ENCODE measurements around the gene DPF1. TPM values are rescaled to one million over a fixed set of nuclear protein-coding genes. Genes with fewer than 3 reads are reported as not detected.

DPF1 gene
- total RNA-seq, 1 experiment from 2014 or later: 1.0 TPM

DNA sequence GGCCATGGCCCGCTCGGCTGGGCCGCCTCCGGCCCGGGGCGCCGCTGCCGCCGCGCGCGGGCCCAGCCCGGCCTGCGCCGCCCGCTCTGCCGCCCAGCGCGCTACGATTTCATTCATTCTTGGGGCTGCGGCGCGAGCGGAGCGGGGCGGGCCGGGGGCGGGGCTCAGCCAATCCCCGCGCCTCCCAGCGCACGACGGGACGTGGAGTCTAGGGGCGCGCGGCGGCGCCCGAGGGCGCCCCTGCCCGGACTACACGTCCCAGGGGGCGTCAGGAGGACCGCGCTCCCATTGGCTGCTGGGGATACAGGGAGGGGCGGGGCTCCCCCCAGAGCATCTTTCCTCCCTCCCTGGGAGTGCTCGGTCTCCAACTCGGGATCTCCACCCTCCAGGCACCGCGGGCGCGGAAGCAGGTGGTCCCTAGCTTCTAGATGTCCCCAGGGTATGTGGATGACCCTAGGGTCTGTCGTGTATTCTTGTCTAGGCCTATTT, 5.6 kb upstream of the DPF1 start:
- H3K27ac Mint-ChIP-seq (ENCODE audit: unreplicated experiment): no peak overlapping the region
- peak; percentile 85 for DNase-seq
- H3K4me1 Mint-ChIP-seq (ENCODE audit: low read depth, unreplicated experiment): peaks cover 12% of the 10 kb centered on the region
- H3K4me3 Mint-ChIP-seq (ENCODE audit: low read depth, unreplicated experiment): peak overlapping the region; percentile 67
- intact Hi-C loops (cut with micrococcal nuclease; ENCODE audit: unreplicated experiment): no loop called here
- no TSS peak for BruUV-seq (replicated peaks)
- peaks cover 70% of the 10 kb centered on the region for H3K27me3 Mint-ChIP-seq (ENCODE audit: unreplicated experiment)
- no peaks in the 10 kb centered on the region for H3K9me3 Mint-ChIP-seq (ENCODE audit: low read depth, unreplicated experiment)
- no peak for TF ChIP-seq CTCF (IDR thresholded peaks at IDR 0.05; ENCODE audit: unreplicated experiment)
- CTCF ChIA-PET: interaction anchor here (0.6 kb wide), 1 partner anchor 155 kb away, joined by 3 read pairs; no protein-coding TSS in a partner anchor
- H3K36me3 Mint-ChIP-seq (ENCODE audit: insufficient read depth, unreplicated experiment): peaks cover under 1% of the 10 kb centered on the region

DNA sequence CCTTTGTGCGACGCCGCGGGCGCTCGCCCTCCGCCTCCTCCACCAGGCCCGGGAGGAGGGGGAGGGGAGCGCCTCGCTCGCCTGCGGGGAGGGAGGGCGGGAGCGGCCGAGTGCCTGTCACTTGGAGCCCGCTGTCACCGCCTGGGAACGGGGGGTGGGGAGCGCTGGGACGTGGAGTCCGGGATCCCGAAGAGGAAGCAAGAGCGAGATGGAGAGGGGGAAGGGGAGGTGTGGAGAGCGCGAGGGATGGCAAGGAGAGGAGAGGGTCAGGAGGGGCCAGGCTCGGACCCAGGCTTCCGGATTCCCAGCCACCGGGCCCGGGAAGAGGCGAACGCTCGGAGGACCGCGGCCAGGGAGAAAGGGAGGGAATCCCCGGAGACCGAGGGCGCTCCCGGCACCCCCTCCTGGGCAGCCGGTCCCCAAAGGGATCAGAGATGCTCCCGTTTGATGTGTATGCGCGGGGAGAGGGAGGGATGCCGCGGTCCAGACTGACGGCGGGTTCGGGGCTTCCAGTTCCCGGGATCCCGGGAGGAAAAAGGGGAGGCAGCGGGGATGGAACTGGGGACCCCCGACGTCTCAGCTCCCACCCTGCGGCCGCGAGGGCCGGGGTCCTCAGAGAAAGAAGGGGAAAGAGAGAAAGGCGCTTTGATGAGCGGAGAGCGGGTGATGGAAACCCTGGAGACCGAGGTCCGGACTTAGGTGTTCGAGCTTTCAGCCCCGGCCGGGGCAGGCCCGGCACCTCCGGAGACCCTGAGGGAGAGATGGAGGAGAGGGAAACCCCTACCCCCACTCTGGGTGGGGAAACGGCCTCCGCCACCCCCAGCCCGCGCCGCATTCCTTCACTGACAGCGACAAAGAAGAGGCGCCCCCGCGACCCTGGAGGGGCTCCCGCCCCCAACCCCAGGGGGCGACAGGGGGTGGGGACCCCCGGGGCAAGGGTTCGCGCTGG, 4.7 kb upstream of the DPF1 start:
- CTCF ChIA-PET: interaction anchor here (0.6 kb wide), 1 partner anchor 156 kb away, joined by 3 read pairs; no protein-coding TSS in a partner anchor
- BruUV-seq (replicated peaks): no TSS peak
- Mint-ChIP-seq H3K27ac (ENCODE audit: unreplicated experiment) (no peak overlapping the region), H3K36me3 (ENCODE audit: insufficient read depth, unreplicated experiment) (peaks cover 8% of the 10 kb centered on the region), H3K27me3 (ENCODE audit: unreplicated experiment) (peaks cover 77% of the 10 kb centered on the region), H3K9me3 (ENCODE audit: low read depth, unreplicated experiment) (no peaks in the 10 kb centered on the region), H3K4me3 (ENCODE audit: low read depth, unreplicated experiment) (peak overlapping the region; percentile 67), H3K4me1 (ENCODE audit: low read depth, unreplicated experiment) (peaks cover 12% of the 10 kb centered on the region)
- no peak for TF ChIP-seq CTCF (IDR thresholded peaks at IDR 0.05; ENCODE audit: unreplicated experiment)
- intact Hi-C loops (cut with micrococcal nuclease; ENCODE audit: unreplicated experiment): no loop called here
- DNase-seq: no peak

DNA sequence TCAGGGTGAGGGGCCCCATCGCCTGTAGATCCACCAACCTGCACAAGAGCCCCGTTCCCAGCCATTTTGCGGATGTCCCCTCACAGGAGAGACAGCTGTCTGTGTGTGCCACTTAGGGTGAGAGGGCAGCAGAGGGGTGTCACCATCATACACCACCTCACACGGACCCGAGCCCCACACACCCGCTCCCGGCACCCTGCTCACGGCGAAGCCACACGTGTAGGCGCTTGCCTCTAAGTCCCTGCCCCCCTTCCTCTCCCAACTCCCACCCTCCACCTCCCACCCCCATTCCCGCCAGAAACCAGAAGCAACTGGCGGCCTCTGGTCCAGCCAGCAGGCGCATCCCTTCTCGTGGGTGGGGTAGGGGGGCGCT, 4.0 kb upstream of the DPF1 start:
- no peak for TF ChIP-seq CTCF (IDR thresholded peaks at IDR 0.05; ENCODE audit: unreplicated experiment)
- intact Hi-C loops (cut with micrococcal nuclease; ENCODE audit: unreplicated experiment): no loop called here
- H3K36me3 Mint-ChIP-seq (ENCODE audit: insufficient read depth, unreplicated experiment): peaks cover 12% of the 10 kb centered on the region
- H3K9me3 Mint-ChIP-seq (ENCODE audit: low read depth, unreplicated experiment): no peaks in the 10 kb centered on the region
- no peak for DNase-seq
- CTCF ChIA-PET: no interaction called here
- H3K27ac Mint-ChIP-seq (ENCODE audit: unreplicated experiment): no peak overlapping the region
- peaks cover 20% of the 10 kb centered on the region for H3K4me1 Mint-ChIP-seq (ENCODE audit: low read depth, unreplicated experiment)
- H3K27me3 Mint-ChIP-seq (ENCODE audit: unreplicated experiment): peaks cover 85% of the 10 kb centered on the region
- H3K4me3 Mint-ChIP-seq (ENCODE audit: low read depth, unreplicated experiment): peak overlapping the region; percentile 67
- BruUV-seq (replicated peaks): no TSS peak

DNA sequence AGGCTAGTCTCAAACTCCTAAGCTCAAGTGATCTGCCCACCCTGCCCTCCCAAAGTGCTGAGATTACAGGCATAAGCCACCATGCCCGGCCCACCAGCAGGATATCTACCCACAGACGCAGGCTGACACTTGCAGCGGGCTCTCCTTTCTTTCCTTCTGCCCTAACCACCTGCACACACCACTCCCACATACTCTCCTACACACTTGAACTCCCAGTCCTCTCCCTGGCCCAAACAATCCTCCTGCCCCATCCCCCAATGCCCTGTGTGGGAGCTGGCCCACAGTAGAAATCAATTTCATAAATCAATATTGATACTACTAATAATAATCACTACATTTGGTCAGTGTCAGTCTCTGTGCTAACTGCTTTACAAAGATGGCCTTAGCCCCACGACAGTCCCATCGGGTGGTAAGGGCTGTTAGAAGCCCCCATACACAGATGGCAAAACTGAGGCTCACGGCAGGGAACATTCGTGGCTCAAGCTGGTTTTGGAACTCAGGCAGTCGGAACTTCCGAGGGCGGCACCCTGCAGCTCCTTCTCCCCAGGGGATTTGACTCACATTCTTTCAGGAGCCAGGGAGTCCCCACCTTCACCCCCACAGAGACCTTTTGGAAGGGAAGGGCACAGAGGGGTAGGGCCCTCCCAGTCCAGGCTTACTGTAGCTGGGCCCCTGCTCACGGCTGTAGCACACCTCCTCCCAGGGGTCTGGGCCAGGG, 3.4 kb upstream of the DPF1 start:
- no peak overlapping the region for H3K4me3 Mint-ChIP-seq (ENCODE audit: low read depth, unreplicated experiment)
- no TSS peak for BruUV-seq (replicated peaks)
- CTCF ChIA-PET: interaction anchor here (0.6 to 0.7 kb wide), 2 partner anchors 27 to 278 kb away, joined by 6 to 8 read pairs; no protein-coding TSS in a partner anchor
- TF ChIP-seq CTCF (IDR thresholded peaks at IDR 0.05; ENCODE audit: unreplicated experiment): no peak
- H3K27me3 Mint-ChIP-seq (ENCODE audit: unreplicated experiment): peaks cover 87% of the 10 kb centered on the region
- H3K4me1 Mint-ChIP-seq (ENCODE audit: low read depth, unreplicated experiment): peaks cover 25% of the 10 kb centered on the region
- H3K27ac Mint-ChIP-seq (ENCODE audit: unreplicated experiment): no peak overlapping the region
- peaks cover 13% of the 10 kb centered on the region for H3K36me3 Mint-ChIP-seq (ENCODE audit: insufficient read depth, unreplicated experiment)
- intact Hi-C loops (cut with micrococcal nuclease; ENCODE audit: unreplicated experiment): no loop called here
- no peaks in the 10 kb centered on the region for H3K9me3 Mint-ChIP-seq (ENCODE audit: low read depth, unreplicated experiment)
- no peak for DNase-seq
